HG03460 (cell line): Measurements from ENCODE around the gene ARID2.

Experiments used
- ATAC-seq: cut with Tn5 transposase; IDR thresholded peaks from one replicate; pipeline ENCODE4 v1.9.1; 2021; ENCODE audit not compliant: unreplicated experiment

Gene ARID2

DNA sequence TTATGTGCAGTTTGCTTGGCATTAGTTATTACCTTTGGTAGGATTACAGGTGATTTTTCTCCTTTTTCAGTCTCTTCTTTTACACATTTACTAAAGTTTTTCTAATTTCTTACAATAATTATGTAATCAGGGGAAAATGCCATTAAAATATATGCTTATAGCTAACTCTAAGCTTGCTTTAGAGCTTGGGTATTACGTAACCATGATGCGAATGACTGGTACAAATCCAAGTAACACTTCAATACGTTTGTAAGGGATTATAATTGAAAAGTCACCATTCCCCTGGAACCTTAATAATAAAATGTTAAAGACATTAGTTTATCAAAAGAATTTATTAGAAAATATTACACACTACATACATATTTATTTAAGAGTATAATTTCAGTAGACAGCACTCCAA is 189.3 kb downstream of the ARID2 start:
- ATAC-seq: no peak

GRCh38 chr12:45928309-45928708 is 198.8 kb downstream of the ARID2 start:
- no peak for ATAC-seq

- ATAC-seq: no peak
These were observed 200.9 kb downstream of the ARID2 start for GRCh38 chr12:45930369-45930768.

- ATAC-seq: no peak
These were observed 204.0 kb downstream of the ARID2 start for GRCh38 chr12:45933504-45933903.

- no peak for ATAC-seq
These were observed 205.4 kb downstream of the ARID2 start for GRCh38 chr12:45934956-45935355.

DNA sequence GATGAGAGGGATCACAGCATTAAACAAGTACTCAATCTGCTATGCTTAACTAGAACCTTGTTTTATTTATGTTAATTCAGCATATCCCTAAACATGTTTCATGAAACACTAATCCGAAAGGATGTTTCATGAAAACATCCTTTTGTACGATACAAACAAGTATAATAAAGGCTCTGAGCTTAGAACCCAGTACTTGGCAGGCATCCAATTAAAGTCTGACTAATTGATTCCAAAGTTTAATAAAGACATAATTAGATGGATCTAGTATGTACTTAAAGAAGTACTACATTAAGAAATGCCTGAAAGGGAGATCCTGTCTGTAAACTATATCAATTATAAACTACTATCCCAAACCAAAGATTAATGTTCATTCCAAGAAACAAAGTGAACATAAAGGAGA is 209.1 kb downstream of the ARID2 start:
- no peak for ATAC-seq

GRCh38 chr12:45939759-45940158 is 210.3 kb downstream of the ARID2 start:
- no peak for ATAC-seq

DNA sequence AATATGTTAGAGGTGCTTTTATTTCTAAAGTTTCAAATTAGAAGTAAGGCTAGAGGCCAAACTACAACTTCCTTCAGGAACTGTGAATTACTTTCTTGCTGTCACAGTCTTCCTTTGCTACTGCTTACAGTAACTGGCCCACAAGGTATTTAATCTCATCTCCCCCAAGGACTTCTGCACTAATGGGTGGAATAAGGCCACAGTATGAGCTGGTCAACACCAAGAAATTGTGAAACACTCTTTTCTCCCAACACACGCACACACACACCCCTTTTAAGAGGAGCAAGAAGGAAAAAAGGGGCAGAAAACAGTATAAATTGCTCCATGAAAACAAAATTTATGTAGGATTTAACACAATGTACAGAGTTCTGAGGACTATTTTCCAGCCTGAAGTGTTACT is 215.3 kb downstream of the ARID2 start:
- no peak for ATAC-seq

- ATAC-seq: no peak
These were observed 216.9 kb downstream of the ARID2 start for GRCh38 chr12:45946435-45946834.

GRCh38 chr12:45948546-45948945 is 219.0 kb downstream of the ARID2 start:
- no peak for ATAC-seq
